GM19351 (cell line): ENCODE results near the gene TET1.
"Not testable (repeated sequence)": the region's sequence is repeated elsewhere in the genome, so short reads cannot be mapped to it uniquely, and the experiment has no call there.

ENCODE experiments used
- ATAC-seq: cut with Tn5 transposase; IDR thresholded peaks from one replicate; pipeline ENCODE4 v1.9.1; 2021; ENCODE audit warnings: mild to moderate bottlenecking, moderate library complexity; ENCODE audit not compliant: unreplicated experiment

The TET1 gene

GRCh38 chr10:68560186-68560942, at the start of gene TET1:
TSS of gene TET1 (plus strand) at chr10:68560337. CDS start at chr10:68572339, 12,002 bp downstream.
- ATAC-seq: no peak

GRCh38 chr10:68516216-68516615, 43.9 kb upstream of the TET1 start:
- not testable (repeated sequence) for ATAC-seq

- ATAC-seq: no peak
These were observed 43.4 kb upstream of the TET1 start for GRCh38 chr10:68516766-68517165.

GRCh38 chr10:68517188-68517587, 42.9 kb upstream of the TET1 start:
- no peak for ATAC-seq

- ATAC-seq: not testable (repeated sequence)
These were observed 41.5 kb upstream of the TET1 start for GRCh38 chr10:68518609-68519008.

GRCh38 chr10:68525490-68526038, 34.6 kb upstream of the TET1 start:
- ATAC-seq: not testable (repeated sequence)

- ATAC-seq: peak; percentile 52
These were observed 33.4 kb upstream of the TET1 start for GRCh38 chr10:68526634-68527307.

- ATAC-seq: no peak
These were observed 23.2 kb upstream of the TET1 start for GRCh38 chr10:68536973-68537372.

GRCh38 chr10:68537796-68538195, 22.3 kb upstream of the TET1 start:
- no peak for ATAC-seq

- peak; percentile 98 for ATAC-seq
These were observed 16.9 kb upstream of the TET1 start for GRCh38 chr10:68543004-68543918.

- peak; percentile 67 for ATAC-seq
These were observed 9.3 kb upstream of the TET1 start for GRCh38 chr10:68550747-68551411.

GRCh38 chr10:68553138-68553537, 7.0 kb upstream of the TET1 start:
- no peak for ATAC-seq

- no peak for ATAC-seq
These were observed 6.5 kb upstream of the TET1 start for GRCh38 chr10:68553599-68553998.

GRCh38 chr10:68558478-68558877, 1.7 kb upstream of the TET1 start:
- no peak for ATAC-seq

- ATAC-seq: no peak
These were observed 886 bp upstream of the TET1 start for GRCh38 chr10:68559251-68559650.

- ATAC-seq: no peak
These were observed 324 bp upstream of the TET1 start for GRCh38 chr10:68559841-68560185.

GRCh38 chr10:68560943-68561864, 1.1 kb downstream of the TET1 start:
- ATAC-seq: no peak

- no peak for ATAC-seq
These were observed 1.9 kb downstream of the TET1 start for GRCh38 chr10:68561865-68562649.
